GM10248 (cell line): Measurements from ENCODE around the gene BCAS1.

ENCODE experiments used
- CTCF ChIA-PET: fragments of 300-600 bp; sonication (Branson Sonifier 250); formaldehyde crosslinking; extraction: SDS; loops from one replicate; lab custom pipeline; 2021; ENCODE audit warnings: antibody characterized with exemption; lab: Yijun Ruan, JAX
- POLR2A ChIA-PET: fragments of 350-650 bp; sonication (Branson Sonifier 250); formaldehyde crosslinking; extraction: SDS; loops from one replicate; lab custom pipeline; 2020; ENCODE audit warnings: antibody characterized with exemption; lab: Yijun Ruan, JAX
- DNase-seq: peaks from one replicate; pipeline ENCODE4 v3.0.0; 2012; ENCODE audit errors: extremely low spot score
- CTCF ChIP-seq: IDR thresholded peaks from 2 replicates; pipeline ENCODE4 v1.5.1; 2012; ENCODE audit warnings: mild to moderate bottlenecking, low read depth; ENCODE audit errors: extremely low read depth, missing control alignments, control extremely low read depth

The BCAS1 gene

DNA sequence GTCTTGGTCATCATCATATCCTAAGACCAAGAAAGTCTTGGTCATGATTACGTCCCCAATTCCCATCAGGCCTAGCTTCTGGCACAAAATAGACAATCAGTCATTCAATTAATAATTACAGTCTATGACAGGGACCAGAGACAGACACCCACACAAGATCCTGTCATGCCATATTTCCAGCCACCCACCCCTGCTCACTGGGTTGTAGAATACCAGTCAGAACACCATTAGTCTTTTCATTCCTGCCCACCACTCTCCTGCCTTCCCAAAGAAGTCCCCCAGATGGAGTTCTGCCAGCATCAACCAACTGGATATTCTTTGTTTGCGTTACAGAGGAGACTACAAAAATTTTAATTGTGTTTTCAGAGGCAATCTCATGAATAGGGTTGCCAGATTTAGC lies 81.0 kb downstream of the BCAS1 start:
- no peak for DNase-seq
- TF ChIP-seq CTCF, result no peak
- POLR2A ChIA-PET, result no interaction called here
- CTCF ChIA-PET, result no interaction called here

- ChIA-PET CTCF (no interaction called here), POLR2A (no interaction called here)
- no peak for DNase-seq
- TF ChIP-seq CTCF, result no peak
Observed at GRCh38 chr20:53986037-53986650, 84.2 kb downstream of the BCAS1 start.

DNA sequence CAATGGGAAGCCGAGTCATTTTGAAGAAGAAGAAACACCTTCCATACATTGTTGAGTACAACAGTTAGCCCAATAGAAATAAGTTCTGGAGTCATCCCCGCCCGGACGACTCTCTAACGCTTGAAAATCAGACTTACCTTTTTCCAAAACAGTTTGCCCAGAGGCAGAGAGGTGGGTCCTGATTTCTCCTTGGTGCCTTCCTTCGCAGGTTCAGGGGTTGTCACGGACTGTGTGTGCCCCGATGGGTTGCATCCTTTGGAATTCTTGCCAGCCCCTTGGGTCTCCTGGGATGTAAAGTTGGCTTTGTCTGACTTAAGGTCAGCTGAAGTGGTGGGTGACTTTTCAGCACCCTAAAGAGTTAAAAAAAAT lies 85.3 kb downstream of the BCAS1 start:
- CTCF ChIA-PET, result no interaction called here
- DNase-seq, result no peak
- no peak for TF ChIP-seq CTCF

GRCh38 chr20:53984356-53985149 lies 85.8 kb downstream of the BCAS1 start:
- DNase-seq, result no peak
- TF ChIP-seq CTCF, result no peak
- CTCF ChIA-PET, result no interaction called here
- POLR2A ChIA-PET, result no interaction called here

More for the DNA sequence above, 85.3 kb downstream of the BCAS1 start:
- POLR2A ChIA-PET, result no interaction called here

- TF ChIP-seq CTCF, result no peak
- ChIA-PET CTCF (interaction anchor here (1.0 to 1.5 kb wide), 5 partner anchors 9 to 79 kb away, joined by 3 to 5 read pairs (median 3); no protein-coding TSS in a partner anchor), POLR2A (no interaction called here)
- DNase-seq, result no peak
Observed at GRCh38 chr20:53983401-53983800, 87.0 kb downstream of the BCAS1 start.

DNA sequence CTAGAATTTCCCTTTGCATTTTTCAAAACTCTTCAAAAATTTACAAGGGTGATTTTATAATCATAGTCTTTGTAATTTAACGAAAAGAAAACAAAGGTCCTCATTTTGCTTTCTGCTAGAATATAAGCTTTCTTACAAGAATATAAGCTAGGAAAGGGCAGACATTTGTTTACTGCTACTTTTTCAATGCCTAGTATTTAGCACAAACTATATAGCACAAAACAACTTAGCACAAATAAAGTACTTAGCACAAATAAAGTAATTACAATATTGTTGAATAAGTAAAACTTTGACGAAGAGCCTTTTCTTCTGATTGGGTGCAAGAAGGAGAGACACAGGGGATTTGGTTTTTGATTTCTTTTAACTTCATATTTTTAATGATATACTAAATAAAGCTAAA lies 87.8 kb downstream of the BCAS1 start:
- CTCF ChIA-PET, result interaction anchor here (1.0 to 1.5 kb wide), 5 partner anchors 8 to 80 kb away, joined by 3 to 5 read pairs (median 3); no protein-coding TSS in a partner anchor
- no peak for TF ChIP-seq CTCF
- POLR2A ChIA-PET, result no interaction called here
- no peak for DNase-seq
